Smooth muscle cell (in vitro differentiated cells): ENCODE results near the gene GALNTL6. TPM values are rescaled to one million over a fixed set of nuclear protein-coding genes. Genes with fewer than 3 reads are reported as not detected.

Experiments used
- DNase-seq: peaks from one replicate; lab custom pipeline; 2025; ENCODE audit not compliant: unreplicated experiment; lab: John Stamatoyannopoulos, UW
- H2AFZ ChIP-seq: fragments of 200-600 bp; sonication (generic); 2 replicates; pipeline ENCODE4 v1.6.0; 2016; ENCODE audit warnings: antibody characterized with exemption, low read depth, mild to moderate bottlenecking
- H3F3A ChIP-seq: fragments of 200-600 bp; sonication (generic); 2 replicates; pipeline ENCODE4 v1.6.0; 2017; ENCODE audit warnings: antibody characterized with exemption, low read depth
- H3K27ac ChIP-seq: fragments of 200-600 bp; sonication (generic); 2 replicates; pipeline ENCODE4 v1.5.1; 2016; ENCODE audit warnings: low read depth, mild to moderate bottlenecking
- H3K27me3 ChIP-seq: fragments of 200-600 bp; sonication (generic); 2 replicates; pipeline ENCODE4 v1.6.1; 2016; ENCODE audit warnings: low read depth, mild to moderate bottlenecking
- H3K36me3 ChIP-seq: fragments of 200-600 bp; sonication (generic); 2 replicates; pipeline ENCODE4 v1.5.1; 2016; ENCODE audit warnings: low read depth
- H3K4me1 ChIP-seq: fragments of 200-600 bp; sonication (generic); 2 replicates; pipeline ENCODE4 v1.5.1; 2016; ENCODE audit warnings: low read depth
- H3K4me2 ChIP-seq: fragments of 200-600 bp; sonication (generic); 2 replicates; pipeline ENCODE4 v1.6.0; 2016; ENCODE audit warnings: mild to moderate bottlenecking
- H3K4me3 ChIP-seq: fragments of 200-600 bp; sonication (generic); 2 replicates; pipeline ENCODE4 v1.5.1; 2016; ENCODE audit warnings: mild to moderate bottlenecking
- H3K79me2 ChIP-seq: fragments of 200-600 bp; sonication (generic); 2 replicates; pipeline ENCODE4 v1.6.0; 2016; ENCODE audit warnings: low read depth, mild to moderate bottlenecking
- H3K9ac ChIP-seq: fragments of 200-600 bp; sonication (generic); 2 replicates; pipeline ENCODE4 v1.6.0; 2016; ENCODE audit warnings: low read depth
- H3K9me3 ChIP-seq: fragments of 200-600 bp; sonication (generic); replicated peaks from 2 replicates; pipeline ENCODE4 v1.5.1; 2016; ENCODE audit warnings: low read depth
- H4K20me1 ChIP-seq: fragments of 200-600 bp; sonication (generic); 2 replicates; pipeline ENCODE4 v1.6.0; 2016; ENCODE audit warnings: low read depth
- CTCF ChIP-seq: fragments of 200-600 bp; sonication (generic); IDR thresholded peaks from 2 replicates; pipeline ENCODE4 v1.5.1; 2017; ENCODE audit warnings: borderline replicate concordance, mild to moderate bottlenecking, antibody characterized with exemption; ENCODE audit not compliant: insufficient read depth, poor library complexity, severe bottlenecking
- WGBS: methylation state at CpG from one replicate; pipeline ENCODE4 v1.1.7; 2016; ENCODE audit warnings: low lambda C conversion rate; 5-methylcytosine and 5-hydroxymethylcytosine counted together
- polyA plus RNA-seq: library from polyadenylated mRNA; unstranded; fragments of >200 nt; fragmentation: Nextera tagmentation; extraction: Ambion mirVana; gene quantifications from 2 replicates; pipeline ENCODE4 v1.2.1, GENCODE V29; 2016
- total RNA-seq: library from RNA; depleted of rRNA; stranded (reverse); fragments of >200 nt; gene quantifications from 2 replicates; pipeline ENCODE4 v1.2.3, GENCODE V29; 2014

GALNTL6 gene
- total and polyA plus RNA-seq, 2 experiments from 2014 or later = 0.18 to 1.3 TPM

DNA sequence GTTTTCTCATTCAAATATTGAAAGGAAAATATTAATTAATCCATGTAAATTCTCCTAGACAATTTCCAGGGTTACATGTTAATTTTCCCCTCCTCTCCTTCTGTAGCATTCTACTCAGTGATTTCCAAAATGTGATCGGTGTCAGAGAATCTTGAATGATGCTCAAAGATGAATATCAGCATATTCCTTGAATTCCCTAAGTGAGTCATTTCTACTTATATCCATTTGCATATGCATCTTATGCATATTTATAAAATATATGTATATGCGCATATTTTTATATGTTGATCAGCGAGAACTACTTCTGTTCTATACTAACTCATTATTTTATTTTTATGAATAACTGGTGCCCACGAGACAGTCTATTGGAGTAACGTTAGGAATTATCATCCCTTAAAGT is 33.9 kb upstream of the GALNTL6 start:
- Histone ChIP-seq H4K20me1 (no peaks in the 10 kb centered on the region), H3K27ac (no peak overlapping the region), H3K79me2 (no peaks in the 10 kb centered on the region), H3K9me3 (no peaks in the 10 kb centered on the region), H3F3A (no peaks in the 10 kb centered on the region), H3K9ac (no peak overlapping the region), H2AFZ (no peak overlapping the region), H3K27me3 (no peaks in the 10 kb centered on the region), H3K4me1 (no peaks in the 10 kb centered on the region), H3K4me2 (no peak overlapping the region), H3K36me3 (no peaks in the 10 kb centered on the region), H3K4me3 (no peak overlapping the region)
- 90% methylated on average over 5 of the region's 5 CpGs for WGBS
- DNase-seq = no peak
- no peak for TF ChIP-seq CTCF

GRCh38 chr4:171785388-171785787 is 27.8 kb upstream of the GALNTL6 start:
- Histone ChIP-seq H3K9me3 (no peaks in the 10 kb centered on the region), H3K27me3 (no peaks in the 10 kb centered on the region), H3K36me3 (no peaks in the 10 kb centered on the region), H3K27ac (no peak overlapping the region), H3F3A (no peaks in the 10 kb centered on the region), H3K4me2 (no peak overlapping the region), H4K20me1 (no peaks in the 10 kb centered on the region), H3K4me3 (no peak overlapping the region), H3K9ac (no peak overlapping the region), H3K79me2 (no peaks in the 10 kb centered on the region), H3K4me1 (no peaks in the 10 kb centered on the region), H2AFZ (no peak overlapping the region)
- DNase-seq = no peak
- no peak for TF ChIP-seq CTCF
- 86% methylated on average over 3 of the region's 3 CpGs for WGBS

DNA sequence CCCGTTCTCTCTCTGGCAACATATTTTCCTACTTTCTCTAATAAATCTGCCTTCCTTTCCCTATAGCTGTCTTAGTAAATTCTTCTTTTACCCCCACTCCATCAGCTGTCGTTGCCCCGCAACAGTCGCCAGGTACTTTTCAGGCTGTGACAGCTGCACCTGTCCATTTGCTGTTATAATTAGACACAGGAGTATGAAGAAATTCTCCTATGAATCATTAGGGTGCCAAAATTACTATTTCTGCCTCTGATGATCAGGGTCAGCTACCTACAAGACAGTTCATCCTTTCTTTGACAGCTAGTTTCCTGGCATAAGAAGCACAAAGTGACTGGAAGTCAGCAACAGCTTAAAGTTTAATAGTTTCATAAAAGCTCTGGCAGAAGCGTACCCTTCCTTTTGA is 19.5 kb upstream of the GALNTL6 start:
- no peaks in the 10 kb centered on the region for H3K79me2 ChIP-seq
- WGBS = 85% methylated on average over 5 of the region's 5 CpGs

More for the DNA sequence above, 19.5 kb upstream of the GALNTL6 start:
- Histone ChIP-seq H3K27me3 (no peaks in the 10 kb centered on the region), H3K4me2 (no peak overlapping the region), H3K27ac (no peak overlapping the region), H3K9ac (no peak overlapping the region), H3K9me3 (no peaks in the 10 kb centered on the region), H3K36me3 (no peaks in the 10 kb centered on the region), H3K4me1 (no peaks in the 10 kb centered on the region), H3K4me3 (no peak overlapping the region), H3F3A (no peaks in the 10 kb centered on the region), H4K20me1 (no peaks in the 10 kb centered on the region), H2AFZ (no peak overlapping the region)
- DNase-seq = no peak
- no peak for TF ChIP-seq CTCF
